GM21529 (cell line): ENCODE measurements around the gene EGFL8.
A peak's percentile ranks its signal among the peaks of the same experiment; 100 is the strongest.
"Not testable (repeated sequence)": the region's sequence is repeated elsewhere in the genome, so short reads cannot be mapped to it uniquely, and the experiment has no call there.

Source experiments
- ATAC-seq: cut with Tn5 transposase; IDR thresholded peaks from one replicate; pipeline ENCODE4 v1.9.1; 2021; ENCODE audit not compliant: unreplicated experiment

The EGFL8 gene

DNA sequence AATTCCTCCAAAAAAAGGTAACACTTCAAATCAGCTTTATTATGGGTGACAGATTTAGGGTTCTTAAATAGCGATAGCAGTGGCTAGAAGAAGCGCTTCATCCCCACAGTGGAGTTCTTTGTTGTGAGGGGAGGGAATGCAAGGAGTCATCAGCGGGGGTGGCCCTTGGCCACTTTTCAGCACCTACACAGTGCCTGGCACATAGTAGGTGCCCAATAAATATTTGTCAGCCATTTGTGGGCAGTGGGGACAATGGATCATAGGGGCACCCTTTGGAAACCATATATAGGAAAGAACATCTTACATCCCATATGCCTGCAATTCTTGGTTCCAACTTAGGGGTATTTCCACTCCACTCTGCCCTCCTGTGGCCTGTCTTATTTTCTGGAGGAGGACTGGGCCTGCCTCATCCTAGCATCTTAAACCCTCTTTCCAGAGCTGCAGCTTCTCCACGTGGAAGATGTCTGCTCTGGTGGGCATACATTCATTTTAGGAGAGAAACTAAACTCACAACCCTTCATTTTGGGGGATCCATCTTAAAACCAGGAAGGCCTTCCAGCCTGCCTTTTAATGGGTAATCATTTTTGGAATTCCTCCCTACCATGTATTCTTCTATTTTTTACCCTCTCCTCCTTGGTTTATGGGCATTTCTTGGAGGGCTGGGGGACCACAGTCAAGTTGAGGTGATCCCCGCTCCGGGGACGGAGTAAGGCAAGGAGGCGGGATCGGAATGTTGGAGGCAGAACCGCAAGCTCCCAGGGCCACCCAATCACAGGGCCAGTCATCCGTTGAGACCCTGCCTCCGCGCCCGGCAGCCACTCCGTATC is 30.6 kb downstream of the EGFL8 start:
- ATAC-seq, result no peak

DNA sequence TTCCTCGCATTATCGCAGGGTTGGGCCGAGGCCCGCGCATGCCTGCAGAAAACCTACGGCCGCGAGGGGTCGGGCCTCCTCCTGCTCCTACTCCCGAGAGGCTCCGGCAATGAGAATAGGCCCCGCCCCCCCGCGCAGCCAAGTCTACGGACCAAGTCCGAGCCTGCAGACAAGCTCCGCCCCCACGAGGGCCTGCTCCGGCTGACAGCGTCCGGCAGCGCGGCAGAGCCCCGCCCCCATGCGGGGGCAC is 31.2 kb downstream of the EGFL8 start:
- ATAC-seq, result peak; percentile 70

DNA sequence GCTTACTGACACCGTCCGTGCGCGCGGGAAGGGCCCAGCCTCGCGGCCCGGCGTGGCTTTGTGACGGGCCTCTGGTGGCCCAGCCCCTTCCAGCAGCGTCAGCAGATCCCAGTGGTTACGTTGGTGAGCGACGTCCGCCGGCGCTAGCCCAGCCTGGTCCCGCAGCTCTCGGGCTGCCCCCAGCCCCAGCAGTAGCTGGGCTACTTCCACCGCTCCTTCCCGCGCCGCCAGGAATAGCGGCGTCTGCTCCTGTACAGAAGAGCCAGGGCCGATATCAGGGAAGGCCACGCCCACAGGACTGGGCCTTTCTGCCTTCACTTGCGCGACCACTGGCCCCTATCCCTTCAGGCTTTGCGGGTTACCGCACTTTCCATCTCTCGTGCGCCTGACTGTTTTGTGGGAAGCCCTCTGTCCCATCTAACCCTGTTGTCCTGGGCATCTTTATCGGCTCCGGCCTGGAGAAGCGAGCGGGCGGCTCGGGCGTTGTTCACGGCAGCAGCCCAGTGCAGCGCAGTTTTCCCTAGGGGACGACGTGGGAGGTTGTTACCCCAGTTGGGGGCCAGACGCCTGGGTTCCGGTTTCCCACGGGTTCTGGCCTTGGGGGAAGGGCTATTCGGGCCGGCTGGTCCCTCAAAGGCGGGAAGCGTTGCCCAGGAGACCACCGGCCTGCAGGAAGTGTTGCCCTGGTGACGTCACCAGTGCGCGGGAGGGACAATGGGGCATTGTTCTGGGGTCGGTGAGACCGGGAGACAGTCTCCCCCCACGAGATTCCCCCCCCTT is 31.7 kb downstream of the EGFL8 start:
- ATAC-seq, result peak; percentile 71

DNA sequence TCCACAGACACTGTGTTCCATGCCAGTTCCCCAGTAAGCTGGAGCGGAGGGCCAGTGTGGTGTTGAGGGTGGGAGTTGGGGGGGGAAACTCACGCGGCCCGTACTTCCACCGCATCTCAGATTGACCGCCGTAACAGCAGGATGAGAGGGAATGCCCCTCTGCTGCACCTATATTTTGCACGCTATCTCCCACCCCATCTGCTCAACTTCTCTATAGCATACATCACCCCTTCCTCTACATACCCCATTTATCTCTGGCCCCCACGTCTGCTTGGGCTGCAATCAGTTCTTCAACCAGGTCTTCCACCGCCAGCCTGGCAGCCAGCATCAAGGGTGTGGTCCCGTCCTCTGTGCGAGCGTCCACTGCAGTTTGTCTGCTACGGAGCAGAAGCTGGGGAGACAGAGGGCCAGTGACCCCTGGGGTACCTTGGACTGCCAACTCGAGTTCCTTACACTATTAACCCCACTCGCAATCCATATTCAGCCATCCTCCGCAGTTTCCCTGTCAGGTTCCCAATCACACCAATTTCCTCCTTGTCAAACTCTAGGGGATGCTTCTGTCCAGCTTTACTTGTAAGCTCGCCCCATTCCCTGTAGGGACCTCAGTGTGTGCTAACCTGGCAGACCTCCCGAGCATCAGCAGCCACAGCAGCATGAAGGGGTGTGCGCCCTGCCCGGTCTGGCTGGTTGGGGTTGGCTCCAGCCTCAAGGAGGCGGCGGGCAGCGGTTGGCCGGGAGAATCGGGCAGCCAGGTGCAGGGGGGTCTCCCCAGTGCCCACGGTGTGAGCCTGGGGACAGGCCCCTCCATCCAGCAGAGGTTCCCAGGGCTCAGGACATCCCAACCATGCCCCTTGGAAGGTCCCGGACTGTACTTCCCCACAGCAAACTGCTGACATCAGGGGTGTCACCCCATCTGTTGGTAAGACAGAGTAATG is 32.6 kb downstream of the EGFL8 start:
- ATAC-seq, result no peak

DNA sequence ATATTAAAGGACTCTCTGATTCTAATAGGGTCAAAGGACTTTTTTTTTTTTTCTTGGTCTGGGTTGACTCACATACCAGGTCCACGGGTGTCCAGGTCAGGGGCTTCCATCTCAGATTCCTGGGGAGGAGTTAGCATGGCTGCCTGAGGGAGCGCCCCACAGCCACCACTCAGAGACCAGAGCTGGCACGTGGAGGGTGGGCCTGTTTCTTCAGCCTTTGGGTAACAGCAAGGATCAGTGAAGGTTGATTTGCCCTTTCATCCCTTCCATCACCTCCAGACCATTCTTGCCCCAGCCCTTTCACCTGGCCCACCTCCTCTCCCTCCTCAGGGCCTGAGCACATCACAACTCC is 33.9 kb downstream of the EGFL8 start:
- ATAC-seq, result no peak

DNA sequence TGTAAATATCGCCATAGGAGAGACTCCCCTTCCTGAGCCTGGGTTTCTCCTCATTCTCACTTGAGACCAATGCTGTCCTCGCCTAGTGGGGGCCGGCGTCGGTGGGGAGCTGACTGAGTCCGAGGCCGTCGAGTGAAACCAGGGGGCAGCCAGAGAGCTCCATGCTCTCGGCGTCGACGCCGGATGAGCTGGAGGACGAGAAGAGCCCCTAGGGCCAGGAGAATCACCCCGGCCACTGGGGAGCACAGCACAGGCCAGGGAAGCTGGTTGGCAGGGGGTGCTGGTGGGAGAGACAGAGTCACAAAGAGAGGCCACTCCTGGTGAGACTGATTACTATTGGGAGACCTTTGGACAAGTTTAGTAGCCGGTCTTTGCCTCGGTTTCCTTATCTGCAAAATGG is 34.5 kb downstream of the EGFL8 start:
- ATAC-seq, result no peak

DNA sequence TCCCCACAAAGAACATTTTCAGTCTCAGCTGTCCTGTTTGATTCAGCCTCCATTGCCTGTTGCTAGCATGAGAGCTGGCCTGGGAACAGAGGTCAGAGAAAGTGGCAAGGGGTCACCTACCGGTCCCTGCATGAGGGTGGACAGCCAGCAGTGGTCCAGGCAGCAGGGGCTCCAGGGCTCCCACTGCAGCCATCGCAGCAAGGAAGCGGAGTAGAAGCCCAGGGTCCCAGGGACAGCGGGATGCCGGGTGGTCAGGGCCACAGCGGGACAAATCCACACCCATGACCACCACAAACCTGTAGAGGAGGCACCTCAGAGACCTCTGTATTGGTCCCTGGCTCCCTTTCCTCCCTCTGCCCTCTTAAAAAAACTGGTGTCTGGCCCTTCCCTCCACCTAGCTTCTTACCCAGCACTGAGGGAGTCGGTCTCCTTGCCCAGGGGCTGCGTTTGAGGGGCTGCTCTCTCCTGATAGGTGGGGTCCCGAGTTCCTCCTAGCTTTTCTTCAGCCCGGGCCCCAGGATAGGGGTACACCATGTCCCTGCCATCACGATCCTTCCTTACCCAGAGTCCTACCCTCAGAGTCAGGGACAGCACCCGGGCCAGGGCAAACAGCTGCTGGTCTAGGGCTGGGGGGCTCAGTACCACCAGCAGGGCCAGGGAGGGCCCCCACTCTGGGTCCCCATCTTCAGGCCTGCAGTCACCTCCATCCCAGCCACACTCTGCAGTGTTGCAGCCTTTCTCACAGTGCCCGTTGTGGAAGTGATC is 36.5 kb downstream of the EGFL8 start:
- ATAC-seq, result no peak

DNA sequence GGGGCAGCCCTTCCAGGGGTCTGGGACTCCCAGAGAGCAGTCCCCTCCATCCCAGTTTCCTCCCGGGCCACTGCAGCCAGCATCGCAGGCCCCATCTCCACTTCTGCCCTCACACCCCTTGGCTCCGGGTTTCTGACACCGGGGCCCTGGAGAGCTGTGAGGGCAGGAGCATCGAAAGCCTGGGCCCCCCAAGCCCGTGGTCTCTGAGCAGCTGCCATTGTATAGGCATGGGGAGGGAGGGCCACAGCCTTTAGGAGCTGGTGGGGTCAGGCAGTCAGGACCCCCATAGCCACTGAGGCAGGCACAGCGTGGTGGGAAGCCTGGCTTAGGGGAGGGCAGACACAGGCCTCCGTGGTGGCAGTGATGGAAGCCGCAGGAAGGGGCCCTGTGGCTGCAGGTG is 37.8 kb downstream of the EGFL8 start:
- ATAC-seq, result no peak

DNA sequence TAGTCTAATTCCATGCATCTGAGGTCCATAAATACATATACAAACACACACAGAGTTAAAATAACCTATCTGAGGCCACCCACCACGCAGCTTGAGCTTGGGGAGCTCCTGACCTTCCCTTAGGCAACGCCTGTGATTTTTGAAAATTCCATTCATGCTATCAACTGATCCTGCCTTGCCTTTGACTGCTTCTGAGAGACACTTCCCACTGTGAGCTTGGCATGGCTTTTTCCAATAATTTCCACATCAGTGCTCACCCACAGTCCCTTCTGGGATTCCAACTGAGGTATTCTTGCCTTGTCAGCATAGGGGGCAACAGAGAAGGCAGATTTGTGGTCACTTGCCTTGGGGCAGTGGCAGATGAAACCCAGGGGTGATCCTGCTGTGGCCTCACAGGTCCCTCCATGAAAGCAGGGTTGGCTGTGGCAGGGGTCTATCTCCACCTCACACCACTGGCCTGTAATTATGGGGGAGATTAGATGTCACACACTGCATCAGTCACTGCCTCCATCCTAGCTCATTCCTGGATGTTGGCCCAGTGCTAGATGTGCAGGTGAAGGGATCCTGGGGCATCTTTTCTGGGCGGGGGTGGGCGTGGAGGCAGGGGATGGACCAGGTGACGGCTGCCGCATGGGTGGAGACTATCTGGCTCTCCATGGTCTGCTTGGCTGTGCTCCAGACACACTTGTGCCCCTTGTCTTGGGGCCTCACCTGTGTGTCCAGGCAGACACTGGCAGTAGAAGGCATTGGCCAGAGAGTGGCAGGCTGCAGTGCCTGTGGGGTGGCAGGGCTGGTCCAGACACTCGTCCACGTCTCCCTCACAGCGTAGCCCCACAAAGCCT is 39.3 kb downstream of the EGFL8 start:
- ATAC-seq, result no peak

DNA sequence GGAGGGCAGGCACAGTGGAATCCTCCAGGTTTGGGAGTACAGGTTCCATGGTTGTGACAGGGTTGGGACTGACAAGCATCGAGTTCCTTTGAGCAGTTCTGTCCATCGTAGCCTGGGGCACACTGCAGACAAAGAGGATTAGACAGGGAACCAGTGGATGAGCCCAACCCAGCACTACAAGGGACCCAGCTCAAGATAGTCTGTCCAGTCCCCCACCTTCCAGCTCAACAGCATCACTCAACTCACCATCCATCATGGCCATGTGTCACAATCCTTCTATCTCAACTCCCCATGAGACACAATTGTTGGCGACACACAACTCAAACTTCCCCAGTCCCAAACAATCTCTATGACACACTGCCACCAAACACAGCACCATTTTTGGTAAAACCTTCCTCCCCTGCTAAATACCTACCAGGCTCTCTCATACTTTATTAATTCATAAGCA is 39.9 kb downstream of the EGFL8 start:
- no peak for ATAC-seq

DNA sequence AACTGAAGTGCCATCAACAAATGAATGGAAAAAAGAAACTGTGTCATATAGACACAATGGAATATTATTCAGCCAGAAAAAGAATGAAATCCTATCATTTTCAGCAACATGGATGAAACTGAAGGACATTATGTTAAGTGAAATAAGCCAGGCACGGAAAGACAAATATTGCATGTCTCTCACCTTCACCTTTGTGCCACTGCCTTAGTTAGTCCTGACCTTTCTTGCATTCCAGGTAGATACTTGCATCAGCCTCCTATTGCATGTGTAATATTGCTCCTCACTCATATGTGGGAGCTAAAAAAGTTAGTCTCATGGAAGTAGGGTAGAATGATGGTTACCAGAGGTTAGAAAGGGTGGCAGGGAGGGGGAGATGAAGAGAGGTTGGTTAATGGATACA is 44.6 kb downstream of the EGFL8 start:
- ATAC-seq, result no peak

DNA sequence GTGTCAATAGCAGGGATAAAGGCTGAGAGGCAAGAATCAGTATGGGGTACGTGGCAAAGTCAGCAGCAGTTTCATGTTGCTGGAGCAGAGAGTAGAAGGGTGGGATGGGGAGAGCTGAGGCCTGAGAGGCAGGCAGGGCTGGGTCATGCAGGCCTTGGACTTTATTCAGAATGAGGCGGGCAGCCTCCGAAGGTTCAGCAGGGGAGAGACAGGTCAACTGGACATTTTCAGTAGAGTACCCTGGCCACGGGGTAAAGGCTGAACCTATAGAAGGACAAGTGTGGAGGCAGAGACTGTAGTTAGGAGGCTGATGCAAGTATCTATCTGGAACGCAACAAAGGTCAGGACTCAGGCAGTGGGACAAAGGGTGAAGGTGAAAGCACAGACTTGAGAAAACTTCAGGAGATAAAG is 45.8 kb downstream of the EGFL8 start:
- ATAC-seq, result no peak

DNA sequence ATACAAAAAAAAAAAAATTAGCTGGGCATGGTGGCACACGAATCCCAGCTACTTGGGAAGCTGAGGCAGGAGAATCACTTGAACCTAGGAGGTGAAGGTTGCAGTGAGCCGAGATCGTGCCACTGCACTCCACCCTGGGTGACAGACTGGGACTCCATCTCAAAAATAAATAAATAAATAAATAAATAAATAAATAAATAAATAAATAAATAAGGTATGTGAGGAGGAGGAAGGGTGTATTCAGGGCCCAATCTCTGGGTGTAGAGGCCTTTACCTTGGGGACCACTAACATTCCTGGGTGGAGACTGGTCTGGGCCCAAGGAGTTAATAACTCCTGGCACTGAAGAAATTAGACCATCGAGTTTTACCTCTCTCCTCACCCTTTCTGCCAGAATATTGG is 47.0 kb downstream of the EGFL8 start:
- ATAC-seq, result not testable (repeated sequence)

DNA sequence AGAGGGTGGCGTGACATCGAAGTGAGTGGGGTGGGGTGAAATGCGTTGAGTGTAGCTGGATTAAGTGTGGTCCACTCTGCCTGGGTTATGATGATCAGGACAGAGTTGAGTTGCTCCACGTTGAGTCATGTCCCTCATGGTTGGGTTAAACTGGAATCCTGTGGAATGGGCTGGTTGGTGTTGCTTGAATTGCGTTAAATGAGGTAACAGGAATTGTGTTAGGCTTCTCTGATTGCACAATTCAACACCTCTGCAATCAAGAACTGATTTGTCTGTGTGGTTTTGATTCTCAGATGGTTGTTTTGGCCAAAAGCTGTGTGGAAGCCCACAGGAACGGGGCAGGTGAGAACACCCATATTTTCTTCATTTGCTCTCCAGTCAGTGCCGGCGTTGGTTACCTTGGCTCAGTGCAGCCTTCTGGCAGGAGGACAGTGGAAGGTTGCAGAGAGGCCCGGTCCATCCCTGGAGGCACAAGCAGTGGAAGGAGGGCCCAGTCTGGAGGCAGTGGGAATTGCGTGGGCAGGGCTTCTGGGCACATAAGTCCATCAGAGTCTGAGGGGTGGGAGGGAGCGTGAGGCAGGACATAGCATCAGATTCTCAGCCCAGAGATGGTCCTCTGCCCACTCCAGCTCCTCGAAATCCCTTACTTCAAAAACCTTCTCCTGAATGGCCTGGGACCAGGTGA is 47.8 kb downstream of the EGFL8 start:
- ATAC-seq, result no peak

DNA sequence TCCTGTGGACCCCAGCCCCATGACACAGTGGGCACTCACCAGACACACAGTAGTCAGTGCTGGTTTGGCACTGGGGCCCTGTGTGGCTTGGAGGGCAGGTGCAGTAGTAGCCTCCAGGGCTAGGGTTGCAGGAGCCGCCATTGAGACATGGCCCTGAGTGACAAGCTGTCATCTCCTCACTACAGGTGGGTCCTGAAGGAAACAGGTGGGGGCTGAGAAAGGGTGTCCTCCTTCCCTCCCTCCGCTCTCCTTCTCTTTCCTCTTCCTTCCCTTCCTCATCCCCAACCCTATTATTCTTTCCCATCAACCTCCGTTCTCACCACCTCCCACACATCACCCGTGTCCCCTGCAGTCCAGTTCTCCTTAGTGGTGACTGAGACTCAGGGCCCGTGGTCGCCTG is 49.3 kb downstream of the EGFL8 start:
- no peak for ATAC-seq

DNA sequence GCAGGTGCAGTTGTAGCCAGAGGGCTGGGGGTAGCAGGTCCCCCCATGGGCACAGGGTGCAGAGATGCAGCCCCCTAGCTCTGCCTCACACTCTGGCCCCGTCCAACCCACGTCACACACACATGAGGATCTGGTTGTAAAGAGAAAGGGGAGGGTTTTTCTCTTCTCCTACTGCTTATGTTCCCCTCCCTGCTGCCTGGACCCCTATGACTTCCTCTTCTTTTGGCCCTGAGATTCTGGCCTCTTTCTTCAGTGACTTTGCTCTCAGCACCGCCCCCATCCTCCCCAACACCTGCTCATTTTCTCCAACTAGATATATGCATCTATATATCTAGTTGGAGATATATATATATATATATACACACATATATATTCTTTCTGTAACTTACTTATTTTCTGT is 49.7 kb downstream of the EGFL8 start:
- ATAC-seq, result no peak

DNA sequence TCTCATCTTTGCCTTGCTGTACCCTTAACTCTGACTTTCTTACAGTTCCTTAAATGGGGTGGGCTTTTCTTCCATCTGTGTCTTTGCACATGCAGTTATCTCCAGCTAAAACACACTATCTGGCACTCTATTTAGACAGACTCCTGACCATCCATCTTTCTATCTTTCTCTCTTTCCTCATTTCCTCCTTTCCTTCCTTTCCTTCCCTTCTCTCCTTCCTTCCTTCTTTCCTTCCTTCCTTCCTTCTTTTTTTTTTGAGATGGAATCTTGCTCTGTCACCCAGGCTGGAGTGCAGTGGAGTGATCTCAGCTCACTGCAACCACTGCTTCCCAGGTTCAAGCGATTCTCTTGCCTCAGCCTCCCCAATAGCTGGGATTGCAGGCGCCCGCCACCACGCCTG is 51.2 kb downstream of the EGFL8 start:
- no peak for ATAC-seq

DNA sequence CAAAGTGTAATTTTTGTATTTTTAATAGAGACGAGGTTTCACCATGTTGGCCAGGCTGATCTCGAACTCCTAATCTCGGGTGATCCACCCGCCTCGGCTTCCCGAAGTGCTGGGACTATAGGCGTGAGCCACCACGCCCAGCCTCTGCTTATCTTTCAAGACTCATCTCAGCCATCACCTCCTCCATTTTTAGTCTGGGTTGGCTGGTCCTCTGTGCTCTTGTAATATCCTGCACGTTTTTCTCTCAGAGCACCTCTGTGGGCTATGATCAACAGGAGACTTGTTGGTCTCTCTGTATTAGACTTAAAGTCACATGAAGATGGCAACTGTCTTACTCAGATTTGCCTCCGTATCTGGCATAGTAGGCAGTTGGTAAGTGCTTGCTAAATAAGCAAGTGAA is 51.9 kb downstream of the EGFL8 start:
- ATAC-seq, result no peak

DNA sequence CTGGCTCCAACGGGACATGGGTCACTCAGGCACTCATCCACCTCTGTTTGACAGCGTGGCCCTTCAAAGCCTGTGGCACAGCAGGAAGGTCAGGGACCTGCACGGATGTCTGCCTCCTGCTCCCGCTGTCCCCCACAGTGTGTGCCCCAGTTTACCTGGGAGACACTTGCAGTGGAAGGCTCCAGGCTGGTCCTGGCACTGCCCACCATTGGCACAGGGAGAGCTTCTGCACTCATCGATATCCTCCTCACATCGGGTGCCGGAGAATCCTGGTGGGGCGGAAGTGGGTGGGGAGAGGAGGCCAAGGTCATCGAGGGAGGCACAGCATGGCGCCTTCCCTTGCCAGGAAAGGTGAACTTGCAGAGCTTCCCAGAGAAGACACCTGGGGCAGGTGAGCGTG is 52.6 kb downstream of the EGFL8 start:
- no peak for ATAC-seq
